Left lung (tissue), 10 donors: Measurements from ENCODE around the gene LY86. TPM values are rescaled to one million over a fixed set of nuclear protein-coding genes. Genes with fewer than 3 reads are reported as not detected.

Source experiments
- ATAC-seq: fragments of 200-7000 bp; cut with Tn5 transposase; one replicate; pipeline ENCODE4 v1.9.1; 2020; ENCODE audit warnings: moderate library complexity
- DNase-seq, 4 donors: peaks; one replicate each; pipeline ENCODE4 v3.0.0-alpha.2; 2013 to 2020
- H3K27ac ChIP-seq, 2 donors: fragments of 200-600 bp; sonication (generic) in 1 of 2; one replicate each; pipeline versions ENCODE4 v1.5.0 to v1.8.0; 2020 to 2021
- H3K27me3 ChIP-seq, 2 donors: fragments of 200-600 bp; sonication (generic) in 1 of 2; one replicate each; pipeline versions ENCODE4 v1.5.0 to v1.8.0; 2020 to 2021
- H3K36me3 ChIP-seq, 2 donors: fragments of 200-600 bp; sonication (generic) in 1 of 2; one replicate each; pipeline versions ENCODE4 v1.5.0 to v1.8.0; 2020 to 2021
- H3K4me1 ChIP-seq, 2 donors: fragments of 200-600 bp; one replicate each; pipeline ENCODE4 v1.8.0; 2021
- H3K4me3 ChIP-seq, 2 donors: fragments of 200-600 bp; sonication (generic) in 1 of 2; one replicate each; pipeline versions ENCODE4 v1.5.0 to v1.8.0; 2020 to 2021; ENCODE audit warnings: mild to moderate bottlenecking in 1 of 2
- H3K9me3 ChIP-seq, 2 donors: fragments of 200-600 bp; sonication (generic) in 1 of 2; one replicate each; pipeline versions ENCODE4 v1.5.0 to v1.8.0; 2020 to 2021
- intact Hi-C, 2 donors: fragments of 100-400 bp; cut with DNase I; formaldehyde crosslinking; loops; one replicate each; pipeline versions ENCODE4 v1.11.2 to v1.14.2; 2022
- polyA plus RNA-seq, 6 donors: library from polyadenylated mRNA; unstranded; fragments of 120-200 nt; gene quantifications; one replicate each; pipeline ENCODE4 v1.2.1, GENCODE V29; 2013; ENCODE audit not compliant: insufficient read length in 6 of 6
- total RNA-seq, 2 donors: library from RNA; stranded (reverse); fragmentation: NEBNext Ultra II Directional; extraction: Animal tissue kit (Norgen Biotek cat#: 25700); gene quantifications; one replicate each; pipeline ENCODE4 v1.2.1, GENCODE V29; 2021
- TF ChIP-seq, protein P1 (sequence below), 2 donors: fragments of 200-600 bp; sonication (generic) in 1 of 2; IDR thresholded peaks; one replicate each; pipeline versions ENCODE4 v1.5.0 to v1.8.0; 2021; ENCODE audit warnings: antibody characterized with exemption in 2 of 2
- donor health status: DM: no; HTN: yes; CAD: no.
- donor health status: DM: no; HTN: no; CAD: no.

LY86 gene
- total and polyA plus RNA-seq, 8 donors: 1.4 to 11.1 (median 2.2) TPM

GRCh38 chr6:6699741-6700367 lies 111.3 kb downstream of the LY86 start:
- H3K4me1 ChIP-seq: peaks cover 30 to 63% of the 10 kb centered on the region in 2 donors
- TF ChIP-seq, protein P1, sequence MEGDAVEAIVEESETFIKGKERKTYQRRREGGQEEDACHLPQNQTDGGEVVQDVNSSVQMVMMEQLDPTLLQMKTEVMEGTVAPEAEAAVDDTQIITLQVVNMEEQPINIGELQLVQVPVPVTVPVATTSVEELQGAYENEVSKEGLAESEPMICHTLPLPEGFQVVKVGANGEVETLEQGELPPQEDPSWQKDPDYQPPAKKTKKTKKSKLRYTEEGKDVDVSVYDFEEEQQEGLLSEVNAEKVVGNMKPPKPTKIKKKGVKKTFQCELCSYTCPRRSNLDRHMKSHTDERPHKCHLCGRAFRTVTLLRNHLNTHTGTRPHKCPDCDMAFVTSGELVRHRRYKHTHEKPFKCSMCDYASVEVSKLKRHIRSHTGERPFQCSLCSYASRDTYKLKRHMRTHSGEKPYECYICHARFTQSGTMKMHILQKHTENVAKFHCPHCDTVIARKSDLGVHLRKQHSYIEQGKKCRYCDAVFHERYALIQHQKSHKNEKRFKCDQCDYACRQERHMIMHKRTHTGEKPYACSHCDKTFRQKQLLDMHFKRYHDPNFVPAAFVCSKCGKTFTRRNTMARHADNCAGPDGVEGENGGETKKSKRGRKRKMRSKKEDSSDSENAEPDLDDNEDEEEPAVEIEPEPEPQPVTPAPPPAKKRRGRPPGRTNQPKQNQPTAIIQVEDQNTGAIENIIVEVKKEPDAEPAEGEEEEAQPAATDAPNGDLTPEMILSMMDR (IDR thresholded peaks at IDR 0.05): no peak
- no peaks in the 10 kb centered on the region for H3K36me3 ChIP-seq
- H3K4me3 ChIP-seq: no peak overlapping the region
- H3K27ac ChIP-seq: peak overlapping the region in 1 of 2 donors; percentile 71
- no peaks in the 10 kb centered on the region for H3K9me3 ChIP-seq
- ATAC-seq (peak; percentile 82), DNase-seq (peak in 3 of 4 donors; percentile 83 to 94 (median 84))
- intact Hi-C loops: no loop called here
- H3K27me3 ChIP-seq: no peaks in the 10 kb centered on the region

DNA sequence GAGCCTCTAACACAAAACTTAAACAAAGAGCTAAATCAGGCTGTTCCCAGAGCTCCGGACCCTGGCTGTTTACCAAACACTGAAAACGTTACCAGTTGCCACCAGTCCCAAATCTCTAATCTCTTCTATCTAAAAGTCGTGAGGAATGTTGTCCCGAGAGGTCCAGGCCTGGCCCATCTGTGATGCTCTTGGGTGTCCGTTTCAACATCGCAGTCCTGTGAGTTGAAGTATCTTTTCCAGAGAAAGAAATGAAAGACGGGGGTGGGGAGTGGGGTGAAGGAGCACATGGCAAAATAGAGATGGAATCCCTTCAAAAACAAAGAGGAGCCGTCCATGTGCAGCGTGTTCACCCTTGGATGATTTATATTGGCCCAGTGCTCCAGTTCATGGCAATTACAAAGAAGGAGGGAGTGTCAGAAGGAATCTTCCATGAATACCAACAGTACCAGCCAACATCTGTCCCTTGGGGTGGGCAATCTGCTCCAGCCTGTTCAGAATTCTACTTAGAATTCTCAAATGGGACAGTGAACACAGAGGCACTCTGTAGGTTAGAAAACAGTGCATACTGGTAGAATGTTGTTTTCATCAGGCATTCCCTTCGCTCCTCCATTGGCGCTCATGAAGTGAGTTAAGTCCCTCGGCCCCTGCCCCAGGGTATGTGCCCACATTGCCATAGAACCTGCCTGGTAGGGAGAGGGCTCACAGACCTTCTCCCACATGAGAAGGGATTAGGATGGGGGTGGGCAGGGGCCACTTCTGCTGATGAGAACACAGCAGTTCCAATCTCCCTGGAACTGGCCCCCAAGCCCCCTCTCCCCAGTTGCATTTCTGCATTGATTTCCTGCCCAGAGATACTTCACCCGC lies 112.1 kb downstream of the LY86 start:
- Histone ChIP-seq H3K4me1 (peaks cover 22 to 59% of the 10 kb centered on the region in 2 donors), H3K9me3 (no peaks in the 10 kb centered on the region), H3K27me3 (no peaks in the 10 kb centered on the region), H3K27ac (peak overlapping the region in 1 of 2 donors; percentile 71), H3K4me3 (no peak overlapping the region), H3K36me3 (no peaks in the 10 kb centered on the region)
- intact Hi-C loops: no loop called here
- no peak for ATAC-seq
- TF ChIP-seq, protein P1 (IDR thresholded peaks at IDR 0.05): no peak
- DNase-seq: no peak

- peaks cover 13 to 57% of the 10 kb centered on the region in 2 donors for H3K4me1 ChIP-seq
- ATAC-seq (no peak), DNase-seq (no peak)
- intact Hi-C loops: no loop called here
- TF ChIP-seq, protein P1 (IDR thresholded peaks at IDR 0.05): no peak
- H3K4me3 ChIP-seq: no peak overlapping the region
- H3K27me3 ChIP-seq: no peaks in the 10 kb centered on the region
- H3K36me3 ChIP-seq: no peaks in the 10 kb centered on the region
- no peaks in the 10 kb centered on the region for H3K9me3 ChIP-seq
- peak overlapping the region in 1 of 2 donors; percentile 71 for H3K27ac ChIP-seq
Observed at GRCh38 chr6:6701864-6702263, 113.3 kb downstream of the LY86 start.

DNA sequence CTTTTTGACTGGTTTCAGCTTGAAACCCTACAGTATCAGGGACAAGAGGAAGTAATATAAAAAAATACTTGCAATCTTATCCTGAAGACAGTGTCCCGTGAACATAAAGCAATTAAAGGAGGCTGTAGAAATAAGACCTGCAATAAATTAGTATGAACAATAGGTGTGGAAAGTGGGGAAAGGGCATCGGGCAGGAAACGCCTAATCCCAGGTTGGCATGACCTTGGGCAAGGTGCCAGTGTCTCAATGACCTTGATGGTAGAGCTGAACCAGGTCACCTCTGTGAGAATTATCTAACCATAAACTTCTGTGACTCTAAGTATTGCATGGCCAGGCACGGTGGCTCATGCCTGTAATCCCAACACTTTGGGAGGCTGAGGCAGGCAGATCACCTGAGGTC lies 115.2 kb downstream of the LY86 start:
- intact Hi-C loops: no loop called here
- no peak overlapping the region for H3K4me3 ChIP-seq
- H3K27ac ChIP-seq: peak overlapping the region in 1 of 2 donors; percentile 11
- H3K36me3 ChIP-seq: no peaks in the 10 kb centered on the region
- H3K27me3 ChIP-seq: no peaks in the 10 kb centered on the region
- DNase-seq: no peak
- H3K9me3 ChIP-seq: no peaks in the 10 kb centered on the region
- ATAC-seq: no peak
- H3K4me1 ChIP-seq: peaks cover 9 to 57% of the 10 kb centered on the region in 2 donors
- TF ChIP-seq, protein P1 (IDR thresholded peaks at IDR 0.05): no peak
